Fibroblast of upper back skin (primary cell): ENCODE results near the gene USP44.
A peak's percentile ranks its signal among the peaks of the same experiment; 100 is the strongest.
"Not testable (repeated sequence)": the region's sequence is repeated elsewhere in the genome, so short reads cannot be mapped to it uniquely, and the experiment has no call there.

Experiments
- DNase-seq: peaks from one replicate; pipeline ENCODE4 v3.0.0-alpha.2; 2013

The USP44 gene

GRCh38 chr12:95551305-95551704, at the start of gene USP44:
Gene USP44 (minus strand): TSS chr12:95551476. CDS start chr12:95534256, 17,220 bp downstream.
- no peak for DNase-seq

DNA sequence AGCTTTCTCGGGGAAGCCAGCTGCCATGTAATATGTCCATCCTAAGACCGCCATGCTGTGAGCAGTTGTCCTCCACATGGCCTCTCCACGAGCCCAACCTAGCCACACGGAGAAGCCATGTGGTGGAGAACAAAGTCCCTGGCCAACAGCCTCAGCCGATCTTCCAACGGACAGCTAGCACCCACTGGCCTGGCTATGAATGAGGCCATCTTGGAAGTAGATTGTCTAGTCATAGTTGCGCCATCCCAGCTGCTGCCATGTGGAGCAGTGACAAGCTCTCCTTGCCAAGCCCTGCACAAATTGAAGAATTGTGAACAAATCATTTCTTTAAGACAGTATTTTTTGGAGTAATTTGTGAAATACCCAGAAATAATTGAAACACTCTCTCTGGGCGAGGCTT, 49.3 kb upstream of the USP44 start:
- DNase-seq: no peak

GRCh38 chr12:95599880-95600279, 48.6 kb upstream of the USP44 start:
- no peak for DNase-seq

DNA sequence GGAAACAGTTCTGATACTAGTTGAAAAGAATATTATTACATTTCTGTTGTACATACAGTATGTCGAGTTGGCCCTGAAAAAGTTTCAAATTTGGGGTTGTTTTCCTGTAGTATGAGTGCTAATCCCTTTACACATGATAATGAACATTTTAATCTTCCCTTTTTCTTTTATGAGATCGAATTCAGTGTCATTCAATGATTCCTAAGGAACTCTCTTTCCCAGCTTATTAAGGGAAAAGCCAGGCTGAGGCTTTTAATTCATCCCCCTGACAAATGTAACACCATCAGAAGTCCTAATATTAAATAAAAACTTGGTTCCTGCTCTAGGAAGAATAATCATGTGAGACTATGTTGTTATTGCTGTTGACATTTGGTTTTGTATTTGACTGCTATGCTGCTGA, 42.9 kb upstream of the USP44 start:
- no peak for DNase-seq

- DNase-seq: no peak
Observed at GRCh38 chr12:95593266-95593871, 42.1 kb upstream of the USP44 start.

DNA sequence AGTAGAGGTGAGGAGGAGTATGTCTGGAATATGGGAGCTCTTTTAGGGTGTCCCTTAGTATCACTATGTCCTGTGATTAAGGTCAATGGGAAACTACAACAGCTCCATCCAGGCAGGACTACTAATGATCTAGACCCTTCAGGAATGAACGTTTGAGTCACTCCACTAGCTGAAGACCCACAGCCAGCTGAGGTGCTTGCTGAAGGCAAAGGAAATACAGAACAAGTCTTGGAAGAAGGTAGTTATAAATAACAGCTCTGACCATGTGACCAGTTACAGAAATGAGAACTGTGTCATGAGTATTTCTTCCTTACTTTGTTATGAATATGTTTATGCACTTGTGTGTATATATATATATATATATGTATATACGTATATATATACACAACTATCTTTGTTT, 40.5 kb upstream of the USP44 start:
- DNase-seq: no peak

- no peak for DNase-seq
Observed at GRCh38 chr12:95590775-95591174, 39.5 kb upstream of the USP44 start.

- no peak for DNase-seq
Observed at GRCh38 chr12:95583933-95584332, 32.7 kb upstream of the USP44 start.

DNA sequence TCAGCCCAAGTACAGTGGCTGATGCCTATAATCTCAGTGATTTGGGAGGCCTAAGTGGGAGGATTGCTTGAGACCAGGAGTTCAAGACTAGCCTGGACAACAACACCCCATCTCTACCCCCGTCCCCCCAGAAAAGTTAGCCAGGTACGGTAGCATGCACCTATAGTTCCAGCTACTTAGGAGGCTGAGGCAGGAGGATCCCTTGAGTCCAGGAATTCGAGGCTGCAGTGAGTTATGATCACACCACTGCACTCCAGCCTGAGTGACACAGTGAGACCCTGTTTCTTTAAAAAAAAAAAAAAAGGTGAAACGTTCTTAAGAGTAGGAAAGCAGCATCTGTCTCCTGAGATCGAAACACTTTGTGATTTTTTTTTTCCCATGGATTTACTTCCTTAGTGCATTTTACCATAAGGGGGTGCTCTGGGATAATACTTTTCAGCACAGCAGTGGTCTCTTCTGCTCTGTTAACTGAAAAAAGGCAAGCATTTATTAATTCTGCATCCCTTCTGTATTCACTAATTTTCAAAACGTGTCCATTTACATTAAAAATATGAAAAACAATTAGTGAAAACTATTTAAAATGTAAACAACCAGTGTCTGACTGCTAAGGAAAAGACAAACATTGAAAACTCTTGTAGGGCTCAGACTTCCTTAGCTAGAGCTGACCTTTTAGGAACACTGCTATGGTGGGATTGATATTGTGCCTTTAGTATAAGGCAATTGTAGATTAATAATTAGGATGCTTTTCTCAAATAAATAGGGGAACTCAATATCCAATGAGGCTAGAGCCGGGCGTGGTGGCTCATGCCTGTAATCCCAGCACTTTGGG, 31.2 kb upstream of the USP44 start:
- DNase-seq: peak; percentile 48

GRCh38 chr12:95577820-95578219, 26.5 kb upstream of the USP44 start:
- no peak for DNase-seq

DNA sequence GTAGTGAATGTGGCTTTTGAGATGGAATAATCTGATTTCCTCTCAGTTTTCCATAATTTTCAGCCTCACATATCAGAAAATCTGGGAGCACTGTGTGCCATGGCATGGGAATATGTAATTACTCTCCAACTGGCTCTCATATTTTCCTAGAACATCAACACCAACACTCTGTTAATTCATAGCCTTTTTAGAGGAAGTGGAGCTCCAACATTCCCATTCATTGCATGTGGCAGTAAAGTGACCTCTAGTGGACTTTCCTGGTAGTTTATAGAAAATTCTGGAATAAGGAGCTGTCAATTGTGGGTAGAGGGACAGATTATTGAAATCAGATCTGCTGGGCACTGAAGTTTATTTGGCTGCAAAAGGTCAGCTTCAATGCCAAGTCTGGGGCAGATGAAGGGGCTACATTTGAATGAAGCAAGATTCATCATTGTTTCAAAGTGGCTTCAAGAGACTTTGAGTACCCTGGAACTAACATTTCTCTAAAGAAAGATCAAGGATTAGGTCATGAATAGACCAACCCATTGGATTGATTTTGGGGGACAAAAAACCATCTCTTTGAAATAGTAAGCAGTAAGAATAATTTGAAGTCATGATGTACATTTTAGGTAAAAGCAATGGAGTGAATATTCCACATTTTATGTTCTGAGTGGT, 23.6 kb upstream of the USP44 start:
- peak; percentile 54 for DNase-seq

DNA sequence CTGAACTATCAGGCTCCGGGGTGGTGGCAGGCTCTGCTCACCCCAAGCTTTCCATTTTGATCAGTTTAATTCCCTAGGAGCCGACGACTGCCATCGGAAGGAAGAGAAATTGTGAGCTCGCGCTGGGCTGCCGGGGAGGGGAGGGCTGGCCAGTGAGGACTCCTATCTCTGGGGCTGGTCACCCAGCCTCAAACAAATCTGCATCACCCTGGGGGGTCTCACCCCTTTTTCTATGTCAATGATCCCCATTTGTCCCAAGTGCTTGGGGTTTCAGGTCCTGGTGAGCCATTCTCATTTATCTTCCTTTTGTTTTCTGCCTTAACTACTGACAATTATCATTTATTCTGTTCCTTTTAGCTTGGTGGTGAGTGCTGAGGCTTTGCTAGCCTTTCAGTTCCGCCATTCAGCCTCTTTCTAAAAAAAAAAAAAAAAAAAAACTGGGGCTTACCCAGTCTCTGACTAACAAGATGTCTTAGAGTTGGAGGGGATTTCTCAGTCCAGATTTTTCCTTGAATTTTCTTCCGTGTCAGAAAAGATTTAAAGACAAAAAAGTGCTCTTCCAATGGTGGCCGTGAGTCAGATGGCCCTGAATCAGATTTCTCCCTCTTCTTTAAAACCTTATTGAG, 22.8 kb upstream of the USP44 start:
- no peak for DNase-seq

DNA sequence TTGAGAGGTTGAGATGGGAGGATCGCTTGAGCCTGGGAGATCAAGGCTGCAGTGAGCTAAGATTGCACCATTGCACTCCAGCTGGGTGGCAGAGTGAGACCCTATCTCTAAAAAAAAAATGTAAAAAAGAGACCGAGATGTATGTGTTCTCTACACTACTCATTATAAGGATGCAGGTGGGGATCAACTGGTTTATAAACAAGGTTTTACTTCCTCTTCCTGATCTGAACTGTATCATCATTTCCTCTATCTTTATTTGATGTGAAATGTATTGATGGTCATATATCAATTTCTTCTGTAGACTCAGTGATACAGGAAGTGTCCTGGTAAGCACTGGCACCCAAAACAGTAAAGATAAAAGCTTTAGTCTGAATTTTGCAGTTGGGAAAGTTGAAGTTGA, 20.1 kb upstream of the USP44 start:
- DNase-seq: no peak

GRCh38 chr12:95568045-95568444, 16.8 kb upstream of the USP44 start:
- DNase-seq: not testable (repeated sequence)

- DNase-seq: no peak
Observed at GRCh38 chr12:95557625-95558024, 6.3 kb upstream of the USP44 start.

DNA sequence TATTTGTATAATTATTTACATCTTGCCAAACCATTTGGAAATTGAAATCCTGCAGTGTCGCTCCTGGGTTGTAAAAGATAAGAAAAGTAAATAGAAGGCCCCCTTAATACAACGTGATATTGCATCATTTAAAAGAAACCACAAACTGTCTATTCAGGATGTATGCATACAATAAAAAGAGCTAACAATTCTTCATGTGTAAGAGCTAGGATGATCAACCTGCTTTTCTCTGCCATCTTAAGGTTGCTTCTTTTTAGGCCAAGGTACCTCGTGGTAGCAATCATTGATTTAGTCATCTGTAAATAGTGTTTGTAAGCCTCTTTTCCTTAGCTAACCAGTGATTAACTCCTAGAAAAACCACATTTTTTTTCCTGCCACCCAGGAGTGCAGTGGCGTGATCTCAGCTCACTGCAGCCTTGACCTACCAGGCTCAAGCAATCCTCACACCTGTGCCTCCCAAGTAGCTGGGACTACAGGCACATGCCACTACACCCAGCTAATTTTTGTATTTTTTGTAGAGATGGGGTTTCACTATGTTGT, 3.3 kb upstream of the USP44 start:
- no peak for DNase-seq

- no peak for DNase-seq
Observed at GRCh38 chr12:95553197-95553943, 2.1 kb upstream of the USP44 start.

DNA sequence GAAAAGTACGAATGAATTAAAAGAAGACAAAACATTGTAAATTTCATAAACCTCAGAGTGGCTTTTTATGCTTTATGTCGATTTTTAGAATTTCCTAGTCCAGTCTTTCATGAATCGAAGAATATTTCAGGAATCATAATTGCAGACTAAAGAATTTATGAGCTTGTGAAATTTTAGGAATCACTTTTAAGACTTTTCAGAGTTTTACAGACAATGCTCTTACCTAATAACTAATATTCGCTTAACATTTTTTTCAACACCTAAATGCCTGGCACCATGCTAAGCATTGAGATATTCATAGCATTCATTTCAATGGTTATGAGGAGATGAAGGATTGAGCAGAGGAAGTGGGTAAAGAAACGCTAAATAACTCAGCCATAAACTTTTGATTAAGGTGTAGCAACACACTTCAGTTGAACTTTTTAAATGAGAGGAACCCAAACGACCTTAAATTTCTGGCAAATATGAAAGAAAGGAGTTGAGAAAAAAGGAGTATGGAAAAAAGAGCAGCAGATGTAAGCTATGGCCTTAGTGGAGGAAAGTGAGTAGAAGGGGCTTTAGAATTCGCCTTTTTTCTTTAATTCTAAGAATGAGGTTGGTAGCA, 739 bp upstream of the USP44 start:
- no peak for DNase-seq

DNA sequence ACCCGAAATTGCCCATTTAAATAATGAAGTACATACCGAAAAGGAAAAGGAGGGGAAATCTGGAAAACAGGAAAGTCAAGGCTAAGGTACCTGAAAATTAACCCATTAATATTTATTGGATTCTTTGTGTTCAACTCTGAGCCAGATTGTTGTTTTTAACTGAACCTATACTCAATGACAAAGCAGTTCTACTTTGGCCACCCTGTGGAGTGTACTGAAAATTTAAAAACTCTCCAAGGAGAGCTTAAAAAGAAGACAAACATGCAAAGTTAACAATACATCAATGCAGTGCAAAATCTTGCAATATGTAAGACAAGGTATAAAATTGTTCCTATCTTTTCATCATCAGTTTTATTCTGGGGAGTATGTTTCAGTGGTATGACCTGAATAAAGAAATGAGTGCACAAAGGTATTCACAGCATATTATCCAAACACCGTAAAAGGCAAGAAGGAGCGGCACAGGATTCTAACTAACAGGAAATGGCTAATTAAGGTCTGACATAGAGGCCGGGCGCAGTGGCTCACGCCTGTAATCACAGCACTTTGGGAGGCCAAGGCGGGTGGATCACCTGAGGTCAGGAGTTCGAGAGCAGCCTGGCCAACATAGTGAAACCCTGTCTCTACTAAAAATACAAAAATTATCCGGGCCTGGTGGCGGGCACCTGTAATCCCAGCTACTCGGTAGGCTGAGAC, 1.7 kb downstream of the USP44 start:
- no peak for DNase-seq

GRCh38 chr12:95548539-95549391, 2.5 kb downstream of the USP44 start:
- no peak for DNase-seq
